ENCODE measurements around the gene SHISA8. TPM values are rescaled to one million over a fixed set of nuclear protein-coding genes. Genes with fewer than 3 reads are reported as not detected.

SHISA8 gene
- total and polyA plus RNA-seq, 2 of the 13 experiments (the other 11 are each of a cell fraction or from before 2014, with no cell fraction given) = not detected

DNA sequence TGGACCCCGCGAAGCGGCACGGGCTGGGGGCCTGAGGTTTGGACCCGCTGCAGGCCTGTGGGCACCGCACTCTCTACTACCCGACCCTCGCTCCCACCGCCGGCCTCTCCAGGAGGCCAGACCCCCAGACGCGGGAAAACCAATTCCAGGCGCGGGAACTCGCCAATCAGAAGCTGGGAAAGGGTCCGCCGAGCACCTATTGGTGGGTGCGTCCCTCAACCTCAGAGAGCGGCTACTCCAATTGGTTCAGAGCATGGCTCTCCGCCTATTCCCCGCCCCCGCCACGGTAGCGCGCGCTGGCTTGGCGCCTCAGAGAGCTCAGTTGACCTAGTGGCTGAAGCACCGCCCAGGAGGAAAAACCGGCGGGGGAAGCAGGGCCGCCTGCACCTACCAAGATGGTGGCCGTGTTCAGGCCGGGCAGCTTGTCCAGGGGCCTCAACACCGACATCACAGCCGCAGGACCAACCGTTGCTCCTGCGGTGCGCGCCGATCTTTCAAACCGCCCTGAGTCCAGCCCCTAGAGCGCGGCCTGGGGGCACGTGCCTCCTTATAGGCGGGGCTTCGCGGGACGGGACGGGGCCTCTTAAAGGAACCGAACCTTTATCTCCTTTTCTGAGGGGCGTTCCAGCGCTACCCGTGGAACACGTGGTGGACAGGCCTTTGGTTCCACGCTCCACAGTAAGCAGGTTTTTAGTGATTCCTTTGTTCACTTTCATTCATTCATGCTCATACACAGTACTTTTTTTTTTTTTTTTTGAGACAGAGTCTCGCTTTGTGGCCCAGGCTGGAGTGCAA lies 32.0 kb upstream of the SHISA8 start, which contains the start of gene CENPM (continued):
- peak; percentile 49; the same call in 1 of the 2 replicates for TF ChIP-seq CREM (IDR thresholded peaks at IDR 0.05)
- no peak for TF ChIP-seq CREM (CRISPR knock-in tag; IDR thresholded peaks at IDR 0.05)
- peak; percentile 38 for TF ChIP-seq PTBP1 (IDR thresholded peaks at IDR 0.05; ENCODE audit: low read depth, low read length, poor library complexity, severe bottlenecking)
- TF ChIP-seq, protein P1, sequence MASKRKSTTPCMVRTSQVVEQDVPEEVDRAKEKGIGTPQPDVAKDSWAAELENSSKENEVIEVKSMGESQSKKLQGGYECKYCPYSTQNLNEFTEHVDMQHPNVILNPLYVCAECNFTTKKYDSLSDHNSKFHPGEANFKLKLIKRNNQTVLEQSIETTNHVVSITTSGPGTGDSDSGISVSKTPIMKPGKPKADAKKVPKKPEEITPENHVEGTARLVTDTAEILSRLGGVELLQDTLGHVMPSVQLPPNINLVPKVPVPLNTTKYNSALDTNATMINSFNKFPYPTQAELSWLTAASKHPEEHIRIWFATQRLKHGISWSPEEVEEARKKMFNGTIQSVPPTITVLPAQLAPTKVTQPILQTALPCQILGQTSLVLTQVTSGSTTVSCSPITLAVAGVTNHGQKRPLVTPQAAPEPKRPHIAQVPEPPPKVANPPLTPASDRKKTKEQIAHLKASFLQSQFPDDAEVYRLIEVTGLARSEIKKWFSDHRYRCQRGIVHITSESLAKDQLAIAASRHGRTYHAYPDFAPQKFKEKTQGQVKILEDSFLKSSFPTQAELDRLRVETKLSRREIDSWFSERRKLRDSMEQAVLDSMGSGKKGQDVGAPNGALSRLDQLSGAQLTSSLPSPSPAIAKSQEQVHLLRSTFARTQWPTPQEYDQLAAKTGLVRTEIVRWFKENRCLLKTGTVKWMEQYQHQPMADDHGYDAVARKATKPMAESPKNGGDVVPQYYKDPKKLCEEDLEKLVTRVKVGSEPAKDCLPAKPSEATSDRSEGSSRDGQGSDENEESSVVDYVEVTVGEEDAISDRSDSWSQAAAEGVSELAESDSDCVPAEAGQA (IDR thresholded peaks at IDR 0.05; ENCODE audit: low read depth) = no peak
- TF ChIP-seq, protein P1 (CRISPR knock-in tag; IDR thresholded peaks at IDR 0.05; ENCODE audit: borderline replicate concordance) = no peak
- TF ChIP-seq, protein P2, sequence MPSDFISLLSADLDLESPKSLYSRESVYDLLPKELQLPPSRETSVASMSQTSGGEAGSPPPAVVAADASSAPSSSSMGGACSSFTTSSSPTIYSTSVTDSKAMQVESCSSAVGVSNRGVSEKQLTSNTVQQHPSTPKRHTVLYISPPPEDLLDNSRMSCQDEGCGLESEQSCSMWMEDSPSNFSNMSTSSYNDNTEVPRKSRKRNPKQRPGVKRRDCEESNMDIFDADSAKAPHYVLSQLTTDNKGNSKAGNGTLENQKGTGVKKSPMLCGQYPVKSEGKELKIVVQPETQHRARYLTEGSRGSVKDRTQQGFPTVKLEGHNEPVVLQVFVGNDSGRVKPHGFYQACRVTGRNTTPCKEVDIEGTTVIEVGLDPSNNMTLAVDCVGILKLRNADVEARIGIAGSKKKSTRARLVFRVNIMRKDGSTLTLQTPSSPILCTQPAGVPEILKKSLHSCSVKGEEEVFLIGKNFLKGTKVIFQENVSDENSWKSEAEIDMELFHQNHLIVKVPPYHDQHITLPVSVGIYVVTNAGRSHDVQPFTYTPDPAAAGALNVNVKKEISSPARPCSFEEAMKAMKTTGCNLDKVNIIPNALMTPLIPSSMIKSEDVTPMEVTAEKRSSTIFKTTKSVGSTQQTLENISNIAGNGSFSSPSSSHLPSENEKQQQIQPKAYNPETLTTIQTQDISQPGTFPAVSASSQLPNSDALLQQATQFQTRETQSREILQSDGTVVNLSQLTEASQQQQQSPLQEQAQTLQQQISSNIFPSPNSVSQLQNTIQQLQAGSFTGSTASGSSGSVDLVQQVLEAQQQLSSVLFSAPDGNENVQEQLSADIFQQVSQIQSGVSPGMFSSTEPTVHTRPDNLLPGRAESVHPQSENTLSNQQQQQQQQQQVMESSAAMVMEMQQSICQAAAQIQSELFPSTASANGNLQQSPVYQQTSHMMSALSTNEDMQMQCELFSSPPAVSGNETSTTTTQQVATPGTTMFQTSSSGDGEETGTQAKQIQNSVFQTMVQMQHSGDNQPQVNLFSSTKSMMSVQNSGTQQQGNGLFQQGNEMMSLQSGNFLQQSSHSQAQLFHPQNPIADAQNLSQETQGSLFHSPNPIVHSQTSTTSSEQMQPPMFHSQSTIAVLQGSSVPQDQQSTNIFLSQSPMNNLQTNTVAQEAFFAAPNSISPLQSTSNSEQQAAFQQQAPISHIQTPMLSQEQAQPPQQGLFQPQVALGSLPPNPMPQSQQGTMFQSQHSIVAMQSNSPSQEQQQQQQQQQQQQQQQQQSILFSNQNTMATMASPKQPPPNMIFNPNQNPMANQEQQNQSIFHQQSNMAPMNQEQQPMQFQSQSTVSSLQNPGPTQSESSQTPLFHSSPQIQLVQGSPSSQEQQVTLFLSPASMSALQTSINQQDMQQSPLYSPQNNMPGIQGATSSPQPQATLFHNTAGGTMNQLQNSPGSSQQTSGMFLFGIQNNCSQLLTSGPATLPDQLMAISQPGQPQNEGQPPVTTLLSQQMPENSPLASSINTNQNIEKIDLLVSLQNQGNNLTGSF (CRISPR knock-in tag; IDR thresholded peaks at IDR 0.05) = no peak
- TF ChIP-seq SRSF1 (optimal IDR thresholded peaks at IDR 0.05; ENCODE audit: low read depth, low read length) = peak; percentile 33
- TF ChIP-seq SOX5 (CRISPR knock-in tag; IDR thresholded peaks at IDR 0.05; ENCODE audit: borderline replicate concordance) = no peak; the same call in 1 of the 2 replicates
- no peak for TF ChIP-seq HNRNPH1 (optimal IDR thresholded peaks at IDR 0.05; ENCODE audit: low read depth, low read length)
- peak; percentile 77; the same call in 1 of the 2 replicates for TF ChIP-seq ZNF446 (CRISPR knock-in tag; IDR thresholded peaks at IDR 0.05)
- no peak for TF ChIP-seq ZFP1 (CRISPR knock-in tag; IDR thresholded peaks at IDR 0.05)
- no peak for TF ChIP-seq ZNF256 (CRISPR knock-in tag; conservative IDR thresholded peaks at IDR 0.05)
- no peak for TF ChIP-seq PLRG1 (conservative IDR thresholded peaks at IDR 0.05)
- 0 out of 2 replicates have a peak, but pooled peaks have one; percentile 1 for TF ChIP-seq SMAD9 (CRISPR knock-in tag; IDR thresholded peaks at IDR 0.05)
- TF ChIP-seq NFE2L1 (CRISPR knock-in tag; IDR thresholded peaks at IDR 0.05; ENCODE audit: borderline replicate concordance) = no peak
- TF ChIP-seq MTA1 (CRISPR knock-in tag; IDR thresholded peaks at IDR 0.05; ENCODE audit: borderline replicate concordance) = peak; percentile 38; the same call in 1 of the 2 replicates
- peak; percentile 97; the same call in 1 of the 2 replicates for TF ChIP-seq ZNF816 (CRISPR knock-in tag; IDR thresholded peaks at IDR 0.05; ENCODE audit: borderline replicate concordance)
- TF ChIP-seq, protein P3, sequence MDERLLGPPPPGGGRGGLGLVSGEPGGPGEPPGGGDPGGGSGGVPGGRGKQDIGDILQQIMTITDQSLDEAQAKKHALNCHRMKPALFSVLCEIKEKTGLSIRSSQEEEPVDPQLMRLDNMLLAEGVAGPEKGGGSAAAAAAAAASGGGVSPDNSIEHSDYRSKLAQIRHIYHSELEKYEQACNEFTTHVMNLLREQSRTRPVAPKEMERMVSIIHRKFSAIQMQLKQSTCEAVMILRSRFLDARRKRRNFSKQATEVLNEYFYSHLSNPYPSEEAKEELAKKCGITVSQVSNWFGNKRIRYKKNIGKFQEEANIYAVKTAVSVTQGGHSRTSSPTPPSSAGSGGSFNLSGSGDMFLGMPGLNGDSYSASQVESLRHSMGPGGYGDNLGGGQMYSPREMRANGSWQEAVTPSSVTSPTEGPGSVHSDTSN (CRISPR knock-in tag; IDR thresholded peaks at IDR 0.05) = peak; percentile 23; the same call in 1 of the 2 replicates

All from HepG2 (cell line).